Pancreas (tissue), 10 donors: ENCODE measurements around the gene MAPK12. TPM values are rescaled to one million over a fixed set of nuclear protein-coding genes. Genes with fewer than 3 reads are reported as not detected.

Source experiments
- ATAC-seq, 4 donors: fragments of 200-7000 bp; cut with Tn5 transposase; one replicate each; pipeline versions ENCODE4 v1.8.0 to v1.9.1; 2020; ENCODE audit warnings: mild to moderate bottlenecking in 4 of 4, moderate library complexity in 4 of 4
- DNase-seq, 6 donors: peaks; one replicate each; pipeline ENCODE4 v3.0.0-alpha.2; 2020
- FAIRE-seq: peaks from 2 replicates; lab custom pipeline; 2012; peaks lifted over from hg19 to GRCh38; lab: Jason Lieb, UNC
- H3K27ac ChIP-seq, 4 donors: fragments of 200-600 bp; sonication (generic); 1 replicate in 3 of 4; 2 replicates in 1 of 4; pipeline versions ENCODE4 v1.5.0 to v1.8.0; 2020
- H3K27me3 ChIP-seq, 4 donors: fragments of 200-600 bp; one replicate each; pipeline ENCODE4 v1.8.0; 2021
- H3K36me3 ChIP-seq, 3 donors: fragments of 200-600 bp; sonication (generic) in 1 of 3; one replicate each; pipeline versions ENCODE4 v1.5.0 to v1.8.0; 2020 to 2021
- H3K4me1 ChIP-seq, 3 donors: fragments of 200-600 bp; one replicate each; pipeline ENCODE4 v1.8.0; 2021
- H3K4me3 ChIP-seq, 4 donors: fragments of 200-600 bp; sonication (generic) in 2 of 4; one replicate each; pipeline versions ENCODE4 v1.5.0 to v1.8.0; 2020 to 2021
- H3K9me3 ChIP-seq, 4 donors: fragments of 200-600 bp; one replicate each; pipeline ENCODE4 v1.8.0; 2021
- WGBS, 2 donors: extraction: QIAGEN DNeasy Blood & Tissue Kit; methylation state at CpG; one replicate each; pipeline ENCODE4 v1.1.7; 2013; 5-methylcytosine and 5-hydroxymethylcytosine counted together
- intact Hi-C, 3 donors: fragments of 100-400 bp; cut with DNase I; formaldehyde crosslinking; loops; one replicate each; pipeline versions ENCODE4 v1.11.1 to v1.14.2; 2022
- polyA plus RNA-seq, 2 donors: library from polyadenylated mRNA; stranded (reverse); fragments of 200-250 nt; gene quantifications; one replicate each; pipeline ENCODE4 v1.2.3, GENCODE V29; 2013
- total RNA-seq, 6 donors: library from RNA; stranded (reverse); fragmentation: NEBNext Ultra II Directional in 4 of 6; extraction: Animal tissue kit (Norgen Biotek cat#: 25700) in 4 of 6; gene quantifications; one replicate each; pipeline versions ENCODE4 v1.2.1 to v1.2.4, GENCODE V29; 2021 to 2023
- TF ChIP-seq, protein P1 (sequence below), 4 donors: fragments of 200-600 bp; sonication (generic) in 3 of 4; IDR thresholded peaks; one replicate each; pipeline versions ENCODE4 v1.5.0 to v1.8.0; 2021; ENCODE audit warnings: antibody characterized with exemption in 4 of 4
- donor health status: healthy with polysubstance abuse.
- donor health status: DM: no; HTN: no; CAD: no; lungs with moderate emphysema.
- donor health status: DM: no; HTN: no; CAD: no.
- donor health status: control.
- donor health status: control.
- donor health status: Bipolar disorder and iron deficiency.
- donor health status: DM: yes; HTN: yes; CAD: no.
- donor health status: DM: no; HTN: no; CAD: no.
- donor health status: DM: no; HTN: no; CAD: no.
- donor health status: DM: yes; HTN: yes; CAD: no.

The MAPK12 gene
- total and polyA plus RNA-seq, 8 donors = 0.88 to 19.2 (median 2.4) TPM

DNA sequence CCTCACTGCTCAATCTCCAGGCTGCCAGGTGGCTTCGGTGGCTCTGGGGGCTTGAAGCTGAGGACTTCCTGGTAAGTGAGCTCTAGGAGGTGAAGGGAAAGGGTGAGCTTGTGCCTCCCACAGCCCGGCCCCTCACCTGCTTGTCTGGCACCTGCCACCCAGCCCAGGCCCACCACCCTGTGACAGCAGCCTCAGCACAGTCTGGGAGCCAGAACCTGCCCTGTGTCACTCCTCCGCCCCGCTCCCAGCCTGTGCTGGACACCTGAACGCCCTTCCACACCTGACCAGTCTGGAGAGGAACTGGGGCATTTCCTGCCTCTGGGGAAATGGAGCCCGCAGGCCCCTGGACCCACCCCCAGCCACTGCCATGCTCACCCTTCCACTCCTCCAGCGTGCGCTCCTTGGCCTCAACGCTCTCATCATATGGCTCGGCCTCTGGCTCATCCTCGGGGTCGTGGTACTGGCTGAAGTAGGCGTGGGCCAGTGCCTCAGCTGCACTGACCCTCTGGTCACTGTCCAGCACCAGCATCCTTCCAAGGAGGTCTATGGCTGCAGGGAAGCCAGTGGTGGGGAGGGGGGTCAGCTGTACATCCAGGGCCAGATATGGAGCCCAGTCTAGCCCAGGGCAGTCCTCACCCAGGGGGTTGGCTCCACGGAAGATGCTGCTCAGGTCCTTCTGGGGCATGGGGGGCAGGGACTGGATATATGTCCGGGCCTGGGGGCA lies 3.6 kb upstream of the MAPK12 start:
- Histone ChIP-seq H3K27ac (no peak overlapping the region), H3K27me3 (no peaks in the 10 kb centered on the region), H3K9me3 (no peaks in the 10 kb centered on the region), H3K4me1 (peaks cover 12 to 19% (median 13%) of the 10 kb centered on the region in 3 donors), H3K4me3 (no peak overlapping the region), H3K36me3 (no peaks in the 10 kb centered on the region)
- DNase-seq = no peak
- intact Hi-C loops = loop anchor here in 1 of 3 donors (10.0 kb wide), 1 partner anchor 350 kb away; no protein-coding TSS in a partner anchor
- FAIRE-seq = no peak
- TF ChIP-seq, protein P1, sequence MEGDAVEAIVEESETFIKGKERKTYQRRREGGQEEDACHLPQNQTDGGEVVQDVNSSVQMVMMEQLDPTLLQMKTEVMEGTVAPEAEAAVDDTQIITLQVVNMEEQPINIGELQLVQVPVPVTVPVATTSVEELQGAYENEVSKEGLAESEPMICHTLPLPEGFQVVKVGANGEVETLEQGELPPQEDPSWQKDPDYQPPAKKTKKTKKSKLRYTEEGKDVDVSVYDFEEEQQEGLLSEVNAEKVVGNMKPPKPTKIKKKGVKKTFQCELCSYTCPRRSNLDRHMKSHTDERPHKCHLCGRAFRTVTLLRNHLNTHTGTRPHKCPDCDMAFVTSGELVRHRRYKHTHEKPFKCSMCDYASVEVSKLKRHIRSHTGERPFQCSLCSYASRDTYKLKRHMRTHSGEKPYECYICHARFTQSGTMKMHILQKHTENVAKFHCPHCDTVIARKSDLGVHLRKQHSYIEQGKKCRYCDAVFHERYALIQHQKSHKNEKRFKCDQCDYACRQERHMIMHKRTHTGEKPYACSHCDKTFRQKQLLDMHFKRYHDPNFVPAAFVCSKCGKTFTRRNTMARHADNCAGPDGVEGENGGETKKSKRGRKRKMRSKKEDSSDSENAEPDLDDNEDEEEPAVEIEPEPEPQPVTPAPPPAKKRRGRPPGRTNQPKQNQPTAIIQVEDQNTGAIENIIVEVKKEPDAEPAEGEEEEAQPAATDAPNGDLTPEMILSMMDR (IDR thresholded peaks at IDR 0.05) = no peak
- no peak for ATAC-seq
- WGBS, 2 donors = 85 to 90% methylated on average over 15 of the region's 15 CpGs

DNA sequence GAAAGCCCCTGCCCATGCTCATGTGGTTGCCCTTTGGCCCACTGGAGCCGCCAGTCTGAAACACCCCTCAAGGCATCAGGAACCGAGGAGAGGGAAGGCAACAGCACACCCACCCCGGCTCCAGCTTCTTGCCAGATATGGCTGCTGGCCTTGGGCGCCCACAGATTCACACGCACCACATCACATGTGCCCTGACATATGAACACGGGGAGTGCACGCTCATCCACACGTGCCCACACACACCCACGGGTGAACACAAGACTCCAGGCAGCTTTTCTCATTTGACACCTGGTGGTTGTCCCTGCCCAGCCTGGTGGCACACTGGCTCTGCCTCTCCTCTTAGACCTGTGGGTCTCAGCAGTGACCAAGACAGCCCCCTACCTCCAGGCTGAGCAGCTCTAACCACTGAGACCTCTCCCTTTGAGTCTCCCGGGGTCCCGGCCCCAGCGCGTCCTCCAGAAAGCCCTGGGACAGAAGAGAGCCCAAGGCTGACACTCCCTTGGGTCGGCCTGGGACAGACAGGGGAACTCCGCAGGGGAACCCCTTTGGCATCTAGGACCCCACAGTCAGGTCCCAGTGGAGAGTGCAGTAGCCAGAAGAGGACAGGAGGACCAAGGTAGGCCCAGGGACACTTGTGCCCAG lies 2.7 kb upstream of the MAPK12 start:
- no peak overlapping the region for H3K4me3 ChIP-seq
- no peaks in the 10 kb centered on the region for H3K9me3 ChIP-seq
- FAIRE-seq (no peak), DNase-seq (no peak), ATAC-seq (no peak)
- no peaks in the 10 kb centered on the region for H3K36me3 ChIP-seq
- intact Hi-C loops = loop anchor here in 1 of 3 donors (10.0 kb wide), 1 partner anchor 351 kb away; no protein-coding TSS in a partner anchor
- H3K4me1 ChIP-seq = peaks cover 8 to 18% (median 11%) of the 10 kb centered on the region in 3 donors
- WGBS, 2 donors = 78 to 88% methylated on average over 15 of the region's 15 CpGs
- H3K27ac ChIP-seq = no peak overlapping the region
- TF ChIP-seq, protein P1 (IDR thresholded peaks at IDR 0.05) = no peak
- no peaks in the 10 kb centered on the region for H3K27me3 ChIP-seq

DNA sequence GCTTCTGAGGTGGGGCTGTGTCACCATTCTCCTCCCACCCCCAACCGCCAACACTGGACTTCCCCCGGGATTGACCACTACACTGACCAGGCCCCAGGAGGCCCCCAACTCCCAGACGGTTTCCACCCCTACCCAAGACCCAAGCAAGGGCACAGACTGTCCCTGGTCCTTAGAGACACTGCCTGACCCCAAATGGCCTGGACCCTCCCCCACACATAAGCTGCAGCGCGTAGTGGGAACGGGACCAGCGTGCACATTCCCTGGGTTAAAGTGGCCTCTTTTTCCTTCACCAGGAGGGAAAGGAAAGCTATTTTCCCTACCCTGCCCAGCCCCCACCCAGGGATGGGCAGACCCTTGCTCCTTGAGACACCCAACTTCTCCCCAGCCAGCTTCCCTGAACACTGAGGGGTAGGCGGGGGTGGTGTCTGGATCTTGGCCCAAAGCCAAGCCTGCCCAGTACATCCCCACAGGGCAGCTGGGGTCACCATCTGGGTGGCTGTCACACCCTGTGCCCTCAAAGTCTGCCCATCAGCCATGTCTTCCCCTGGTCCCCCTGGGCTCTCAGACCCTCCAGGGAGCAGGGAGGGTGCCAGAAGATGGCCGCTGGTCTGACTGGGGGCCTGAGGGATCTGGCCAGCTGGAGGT lies 1.6 kb upstream of the MAPK12 start:
- H3K27me3 ChIP-seq = no peaks in the 10 kb centered on the region
- DNase-seq = no peak
- TF ChIP-seq, protein P1 (IDR thresholded peaks at IDR 0.05) = no peak
- H3K4me3 ChIP-seq = no peak overlapping the region
- H3K9me3 ChIP-seq = no peaks in the 10 kb centered on the region
- H3K36me3 ChIP-seq = no peaks in the 10 kb centered on the region
- intact Hi-C loops = loop anchor here in 1 of 3 donors (10.0 kb wide), 1 partner anchor 352 kb away; no protein-coding TSS in a partner anchor
- peaks cover 3 to 6% (median 4%) of the 10 kb centered on the region in 3 donors for H3K4me1 ChIP-seq
- no peak for ATAC-seq
- FAIRE-seq = no peak
- WGBS, 2 donors = 42 to 61% methylated on average over 9 of the region's 9 CpGs
- H3K27ac ChIP-seq = no peak overlapping the region

DNA sequence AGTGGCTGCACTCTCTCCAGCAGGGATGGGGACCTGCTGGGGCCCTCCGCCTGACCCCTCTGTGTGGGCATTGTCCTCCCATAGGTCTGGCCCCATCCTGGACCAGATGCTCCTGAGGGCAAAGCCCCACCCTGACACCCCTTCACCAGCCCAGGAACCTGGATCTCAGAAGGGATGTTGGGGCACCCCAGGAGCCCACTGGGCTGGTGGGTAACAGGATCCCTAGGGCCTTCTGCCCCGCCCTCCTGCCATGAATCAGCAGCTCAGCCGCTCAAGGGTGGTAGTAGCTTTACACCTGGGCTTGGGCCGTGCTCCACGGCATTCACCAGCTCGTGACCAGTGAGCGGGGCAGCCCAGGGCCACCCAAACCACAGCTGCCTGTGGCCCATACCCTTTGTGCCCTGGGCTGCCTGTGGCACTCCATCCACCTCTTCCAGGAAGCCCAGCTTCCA lies 1.0 kb upstream of the MAPK12 start:
- Histone ChIP-seq H3K27me3 (no peaks in the 10 kb centered on the region), H3K27ac (no peak overlapping the region), H3K9me3 (no peaks in the 10 kb centered on the region), H3K4me1 (peaks cover 0 to 6% (median 4%) of the 10 kb centered on the region in 3 donors), H3K36me3 (no peaks in the 10 kb centered on the region), H3K4me3 (no peak overlapping the region)
- 57 to 66% methylated on average over 7 of the region's 7 CpGs for WGBS, 2 donors
- FAIRE-seq (no peak), DNase-seq (no peak), ATAC-seq (no peak)
- intact Hi-C loops = loop anchor here in 1 of 3 donors (10.0 kb wide), 1 partner anchor 352 kb away; no protein-coding TSS in a partner anchor
- TF ChIP-seq, protein P1 (IDR thresholded peaks at IDR 0.05) = no peak
